Panc1 (cell line): Measurements from ENCODE around the gene MS4A1. TPM values are rescaled to one million over a fixed set of nuclear protein-coding genes. Genes with fewer than 3 reads are reported as not detected.

Source experiments
- ATAC-seq: fragments of 200-7000 bp; cut with Tn5 transposase; 2 replicates; pipeline ENCODE4 v1.9.1; 2020; ENCODE audit warnings: mild to moderate bottlenecking, moderate library complexity
- BruUV-seq: library from RNA; stranded (reverse); fragments of 400-500 nt; replicated peaks from 2 replicates; lab custom pipeline; 2021; lab: Mats Ljungman, UMichigan
- CTCF ChIA-PET: fragments of 300-600 bp; sonication (Branson Sonifier 250); formaldehyde crosslinking; loops from one replicate; lab custom pipeline; 2022; ENCODE audit warnings: antibody characterized with exemption; lab: Charles Lee
- POLR2A ChIA-PET: fragments of 300-600 bp; sonication (Branson Sonifier 250); formaldehyde crosslinking; loops from one replicate; lab custom pipeline; 2022; ENCODE audit warnings: antibody characterized with exemption; lab: Charles Lee
- DNase-seq: peaks from one replicate; pipeline ENCODE4 v3.0.0-alpha.2; 2010; ENCODE audit warnings: low read depth, low spot score
- H3K27ac ChIP-seq: 2 replicates; pipeline ENCODE4 v1.5.1; 2011; ENCODE audit warnings: mild to moderate bottlenecking, low read length, inconsistent platforms
- H3K27me3 ChIP-seq: fragments of 200-500 bp; sonication (Bioruptor generic); 2 replicates; pipeline ENCODE4 v1.6.0; 2014; ENCODE audit warnings: low read length, inconsistent platforms; ENCODE audit not compliant: control insufficient read depth, insufficient read depth
- H3K36me3 ChIP-seq: fragments of 200-500 bp; sonication (Bioruptor generic); 2 replicates; pipeline ENCODE4 v1.5.1; 2014; ENCODE audit warnings: inconsistent platforms, mild to moderate bottlenecking, low read length, moderate library complexity; ENCODE audit not compliant: control insufficient read depth, insufficient read depth
- H3K4me1 ChIP-seq: 2 replicates; pipeline ENCODE4 v1.5.1; 2011; ENCODE audit warnings: inconsistent platforms, mild to moderate bottlenecking, low read length, moderate library complexity; ENCODE audit not compliant: control insufficient read depth, insufficient read depth
- H3K4me3 ChIP-seq, 2 experiments: 2 replicates each; pipeline ENCODE4 v1.5.1; 2011 to 2012; ENCODE audit warnings: low read depth in 2 of 2, low read length in 2 of 2, mild to moderate bottlenecking in 2 of 2, inconsistent platforms in 1 of 2, moderate library complexity in 1 of 2
- H3K9me3 ChIP-seq: fragments of 200-500 bp; sonication (Bioruptor generic); 2 replicates; pipeline ENCODE4 v1.5.1; 2014; ENCODE audit warnings: low read depth, mild to moderate bottlenecking, inconsistent platforms, low read length, moderate library complexity; ENCODE audit not compliant: control insufficient read depth, insufficient read depth
- CTCF ChIP-seq: fragments of 450-650 bp; IDR thresholded peaks from 2 replicates; pipeline ENCODE4 v1.5.1; 2017; ENCODE audit warnings: mild to moderate bottlenecking
- POLR2AphosphoS5 ChIP-seq: IDR thresholded peaks from 2 replicates; pipeline ENCODE4 v1.6.1; 2012; ENCODE audit warnings: mild to moderate bottlenecking, low read depth, low read length, moderate library complexity
- REST ChIP-seq, 2 experiments: IDR thresholded peaks; 2 replicates each; pipeline ENCODE4 v1.6.1; 2011 to 2012; ENCODE audit warnings: low read depth in 2 of 2, control low read depth in 1 of 2, low read length in 1 of 2, mild to moderate bottlenecking in 1 of 2, moderate library complexity in 1 of 2; ENCODE audit not compliant: insufficient read depth in 1 of 2
- SIN3A ChIP-seq: IDR thresholded peaks from 2 replicates; pipeline ENCODE4 v1.6.1; 2012; ENCODE audit warnings: low read depth, mild to moderate bottlenecking, low read length, moderate library complexity, borderline replicate concordance; ENCODE audit not compliant: insufficient read depth
- TCF7L2 ChIP-seq: IDR thresholded peaks from 2 replicates; pipeline ENCODE4 v1.6.1; 2011; ENCODE audit warnings: mild to moderate bottlenecking, low read depth, low read length, inconsistent platforms
- in situ Hi-C: cut with HindIII; loops from 2 replicates; pipeline ENCODE4 v1.10.0; 2016; ENCODE audit warnings: low sequenced_read_pairs, low pct_unique_long_range_greater_than_20kb
- intact Hi-C: fragments of 100-400 bp; cut with micrococcal nuclease; formaldehyde crosslinking; loops from one replicate; pipeline ENCODE4 v1.10.0; 2022; ENCODE audit not compliant: unreplicated experiment
- total RNA-seq: library from RNA; stranded (reverse); gene quantifications from one replicate; pipeline ENCODE4 v1.2.1, GENCODE V29; 2021; ENCODE audit not compliant: unreplicated experiment

MS4A1 gene
- total RNA-seq, 1 experiment from 2014 or later = 0.59 TPM

- in situ Hi-C loops = no loop called here
- CTCF ChIA-PET = no interaction called here
- H3K27ac ChIP-seq = no peak overlapping the region
- ATAC-seq (no peak), DNase-seq (no peak)
- TF ChIP-seq POLR2AphosphoS5 = no peak
- no peak overlapping the region for H3K4me3 ChIP-seq
- H3K36me3 ChIP-seq = no peaks in the 10 kb centered on the region
- H3K9me3 ChIP-seq = no peaks in the 10 kb centered on the region
- BruUV-seq = no TSS peak
- POLR2A ChIA-PET = no interaction called here
- H3K27me3 ChIP-seq = no peaks in the 10 kb centered on the region
- no peaks in the 10 kb centered on the region for H3K4me1 ChIP-seq
- intact Hi-C loops = no loop called here
Measured at GRCh38 chr11:60500276-60500910, 44.7 kb downstream of the MS4A1 start.

- no peak overlapping the region for H3K4me3 ChIP-seq
- H3K9me3 ChIP-seq = no peaks in the 10 kb centered on the region
- ChIA-PET POLR2A (interaction anchor here (0.7 kb wide), 1 partner anchor 93 kb away, joined by 3 read pairs; no protein-coding TSS in a partner anchor), CTCF (no interaction called here)
- DNase-seq (no peak), ATAC-seq (no peak)
- intact Hi-C loops = no loop called here
- no peaks in the 10 kb centered on the region for H3K36me3 ChIP-seq
- TF ChIP-seq CTCF (no peak), POLR2AphosphoS5 (no peak), SIN3A (no peak), TCF7L2 (no peak), REST (IDR thresholded peaks at IDR 0.05; ENCODE audit: insufficient read depth in 1 of 2, low read depth in 2 of 2, low read length in 1 of 2) (no peak)
- no peaks in the 10 kb centered on the region for H3K27me3 ChIP-seq
- in situ Hi-C loops = no loop called here
- H3K4me1 ChIP-seq = no peaks in the 10 kb centered on the region
- no peak overlapping the region for H3K27ac ChIP-seq
- no TSS peak for BruUV-seq
Measured at GRCh38 chr11:60502221-60502775, 46.7 kb downstream of the MS4A1 start.
